ENCODE measurements around the gene SLCO4A1. TPM values are rescaled to one million over a fixed set of nuclear protein-coding genes. Genes with fewer than 3 reads are reported as not detected.

The SLCO4A1 gene
- total RNA-seq, 2 donors from 2014 or later: 2.9 to 5.0 TPM

DNA sequence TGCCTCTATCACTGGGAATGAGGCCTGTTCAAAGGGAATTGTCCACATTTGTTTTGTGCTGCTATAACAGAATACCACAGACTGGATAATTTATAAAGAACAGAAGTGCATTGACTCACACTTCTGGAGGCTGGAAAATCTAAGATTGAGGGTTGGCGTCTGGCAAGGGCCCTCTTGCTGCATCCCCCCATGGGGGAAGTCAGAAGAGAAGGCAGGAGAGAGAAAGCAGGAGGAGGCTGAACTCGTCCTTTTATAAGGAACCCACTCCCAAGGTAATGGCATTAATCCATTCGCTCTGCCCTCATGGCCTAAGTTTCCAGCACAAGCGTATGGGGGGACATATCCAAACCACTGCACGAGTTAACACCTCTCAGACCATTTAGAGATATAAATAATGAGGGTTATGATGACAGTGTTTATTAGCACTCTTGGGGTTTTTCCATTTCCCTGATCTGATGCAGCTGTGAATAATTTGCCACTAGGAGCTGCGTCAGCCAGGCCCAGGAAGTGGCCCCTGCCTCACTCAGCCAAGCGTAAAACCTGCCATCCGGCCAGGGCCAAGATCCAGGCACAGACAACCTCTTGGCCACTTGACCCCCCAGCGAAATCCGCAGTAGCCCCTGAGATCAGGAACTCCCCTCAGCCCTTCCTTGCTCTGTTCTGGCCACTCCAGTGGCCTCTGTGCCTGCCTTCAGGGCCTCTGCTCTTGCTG, 14.2 kb upstream of the SLCO4A1 start:
- no peaks in the 10 kb centered on the region for H3K9me3 Mint-ChIP-seq
- Histone ChIP-seq H3K9me3 (ENCODE audit: control insufficient read depth, low read length) (no peaks in the 10 kb centered on the region), H3K27me3 (ENCODE audit: control insufficient read depth, insufficient read depth, low read length, poor library complexity, severe bottlenecking) (no peaks in the 10 kb centered on the region), H3K27ac (ENCODE audit: low read depth, low read length) (no peak overlapping the region), H3K4me1 (ENCODE audit: control insufficient read depth, insufficient read depth, low read length) (peaks cover 8% of the 10 kb centered on the region), H3K36me3 (ENCODE audit: control insufficient read depth, insufficient read depth, low read length) (no peaks in the 10 kb centered on the region), H3K9ac (ENCODE audit: extremely low read depth, low read length, poor library complexity, severe bottlenecking) (no peak overlapping the region), H3K4me3 (ENCODE audit: low read length) (no peak overlapping the region)
- peaks cover 17% of the 10 kb centered on the region for H3K4me1 Mint-ChIP-seq
- H3K27ac Mint-ChIP-seq: peak overlapping the region; percentile 87
- WGBS, 2 experiments (ENCODE audit: insufficient coverage in 1 of 2, insufficient read length in 1 of 2): 90 to 93% methylated on average over 6 to 10 of the region's 10 CpGs
- H3K27me3 Mint-ChIP-seq (ENCODE audit: insufficient read depth): no peaks in the 10 kb centered on the region
- DNase-seq: no peak
- no peaks in the 10 kb centered on the region for H3K36me3 Mint-ChIP-seq (ENCODE audit: low read depth)
- TF ChIP-seq, protein P1, sequence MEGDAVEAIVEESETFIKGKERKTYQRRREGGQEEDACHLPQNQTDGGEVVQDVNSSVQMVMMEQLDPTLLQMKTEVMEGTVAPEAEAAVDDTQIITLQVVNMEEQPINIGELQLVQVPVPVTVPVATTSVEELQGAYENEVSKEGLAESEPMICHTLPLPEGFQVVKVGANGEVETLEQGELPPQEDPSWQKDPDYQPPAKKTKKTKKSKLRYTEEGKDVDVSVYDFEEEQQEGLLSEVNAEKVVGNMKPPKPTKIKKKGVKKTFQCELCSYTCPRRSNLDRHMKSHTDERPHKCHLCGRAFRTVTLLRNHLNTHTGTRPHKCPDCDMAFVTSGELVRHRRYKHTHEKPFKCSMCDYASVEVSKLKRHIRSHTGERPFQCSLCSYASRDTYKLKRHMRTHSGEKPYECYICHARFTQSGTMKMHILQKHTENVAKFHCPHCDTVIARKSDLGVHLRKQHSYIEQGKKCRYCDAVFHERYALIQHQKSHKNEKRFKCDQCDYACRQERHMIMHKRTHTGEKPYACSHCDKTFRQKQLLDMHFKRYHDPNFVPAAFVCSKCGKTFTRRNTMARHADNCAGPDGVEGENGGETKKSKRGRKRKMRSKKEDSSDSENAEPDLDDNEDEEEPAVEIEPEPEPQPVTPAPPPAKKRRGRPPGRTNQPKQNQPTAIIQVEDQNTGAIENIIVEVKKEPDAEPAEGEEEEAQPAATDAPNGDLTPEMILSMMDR (conservative IDR thresholded peaks at IDR 0.05): no peak
- no peak overlapping the region for H3K4me3 Mint-ChIP-seq

GRCh38 chr20:62628691-62629090, 13.6 kb upstream of the SLCO4A1 start:
- peak; percentile 87 for DNase-seq
- Histone ChIP-seq H3K4me3 (ENCODE audit: low read length) (no peak overlapping the region), H3K4me1 (ENCODE audit: control insufficient read depth, insufficient read depth, low read length) (peaks cover 5% of the 10 kb centered on the region), H3K9ac (ENCODE audit: extremely low read depth, low read length, poor library complexity, severe bottlenecking) (no peak overlapping the region), H3K36me3 (ENCODE audit: control insufficient read depth, insufficient read depth, low read length) (no peaks in the 10 kb centered on the region), H3K27ac (ENCODE audit: low read depth, low read length) (no peak overlapping the region), H3K27me3 (ENCODE audit: control insufficient read depth, insufficient read depth, low read length, poor library complexity, severe bottlenecking) (no peaks in the 10 kb centered on the region), H3K9me3 (ENCODE audit: control insufficient read depth, low read length) (no peaks in the 10 kb centered on the region)
- TF ChIP-seq, protein P1 (conservative IDR thresholded peaks at IDR 0.05): peak; percentile 28
- Mint-ChIP-seq H3K27ac (peak overlapping the region; percentile 87), H3K4me1 (peaks cover 11% of the 10 kb centered on the region), H3K4me3 (no peak overlapping the region), H3K9me3 (no peaks in the 10 kb centered on the region), H3K27me3 (ENCODE audit: insufficient read depth) (no peaks in the 10 kb centered on the region), H3K36me3 (ENCODE audit: low read depth) (no peaks in the 10 kb centered on the region)
- WGBS, 2 experiments (ENCODE audit: insufficient coverage in 1 of 2, insufficient read length in 1 of 2): 62 to 68% methylated on average over 4 to 5 of the region's 6 CpGs

DNA sequence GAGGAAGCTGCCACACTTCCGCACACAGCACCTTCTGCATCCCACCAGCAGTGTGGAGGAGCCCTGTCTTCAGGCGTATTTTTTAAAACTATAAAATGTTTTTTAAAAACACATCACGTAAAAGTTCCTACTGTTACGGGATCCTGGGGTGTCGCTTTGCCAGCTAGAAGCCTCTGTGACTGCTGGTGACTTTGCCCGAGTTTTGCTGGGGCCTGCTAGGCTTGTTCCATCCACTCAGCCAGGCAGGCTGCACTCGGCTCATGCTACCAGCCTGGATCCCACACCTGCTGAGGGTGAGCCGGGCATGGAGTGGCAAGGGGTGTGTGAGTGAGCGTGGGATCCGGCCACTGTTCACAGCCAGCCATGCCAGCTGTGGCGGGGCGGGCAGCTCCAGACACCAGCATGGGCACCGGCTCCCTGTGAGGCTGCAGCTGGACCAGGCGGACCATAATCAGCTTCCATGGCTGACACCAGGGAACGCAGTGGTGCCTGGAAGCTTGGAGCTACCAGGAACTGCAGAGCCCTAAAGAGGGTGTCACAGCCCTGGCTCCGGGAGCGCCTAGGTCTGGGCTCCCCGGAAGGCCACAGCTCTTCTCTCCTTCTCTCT, 12.3 kb upstream of the SLCO4A1 start:
- Histone ChIP-seq H3K9me3 (ENCODE audit: control insufficient read depth, low read length) (no peaks in the 10 kb centered on the region), H3K9ac (ENCODE audit: extremely low read depth, low read length, poor library complexity, severe bottlenecking) (no peak overlapping the region), H3K4me3 (ENCODE audit: low read length) (no peak overlapping the region), H3K36me3 (ENCODE audit: control insufficient read depth, insufficient read depth, low read length) (no peaks in the 10 kb centered on the region), H3K4me1 (ENCODE audit: control insufficient read depth, insufficient read depth, low read length) (peaks cover 4% of the 10 kb centered on the region), H3K27ac (ENCODE audit: low read depth, low read length) (no peak overlapping the region), H3K27me3 (ENCODE audit: control insufficient read depth, insufficient read depth, low read length, poor library complexity, severe bottlenecking) (no peaks in the 10 kb centered on the region)
- DNase-seq: no peak
- TF ChIP-seq, protein P1 (conservative IDR thresholded peaks at IDR 0.05): no peak
- H3K27me3 Mint-ChIP-seq (ENCODE audit: insufficient read depth): no peaks in the 10 kb centered on the region
- H3K36me3 Mint-ChIP-seq (ENCODE audit: low read depth): no peaks in the 10 kb centered on the region
- H3K4me3 Mint-ChIP-seq: no peak overlapping the region
- WGBS, 2 experiments (ENCODE audit: insufficient coverage in 1 of 2, insufficient read length in 1 of 2): 94 to 98% methylated on average over 9 to 18 of the region's 18 CpGs
- H3K9me3 Mint-ChIP-seq: no peaks in the 10 kb centered on the region
- no peak overlapping the region for H3K27ac Mint-ChIP-seq
- peaks cover 9% of the 10 kb centered on the region for H3K4me1 Mint-ChIP-seq
